Stimulated activated naive CD4-positive, alpha-beta T cell (primary cell): ENCODE data around the gene TSC22D3.

Experiments
- DNase-seq, 6 experiments: peaks; one replicate each; lab custom pipeline; 2025; lab: John Stamatoyannopoulos, UW

Gene TSC22D3

GRCh38 chrX:107730991-107731766 is 44.4 kb downstream of the TSC22D3 start:
- no peak for DNase-seq

GRCh38 chrX:107730298-107730655 is 45.3 kb downstream of the TSC22D3 start:
- no peak for DNase-seq

GRCh38 chrX:107729558-107730297 is 45.9 kb downstream of the TSC22D3 start:
- DNase-seq, result no peak

- no peak for DNase-seq
Observed at GRCh38 chrX:107728371-107729099, 47.1 kb downstream of the TSC22D3 start.

- DNase-seq, result no peak
Observed at GRCh38 chrX:107726816-107727534, 48.6 kb downstream of the TSC22D3 start.

- no peak for DNase-seq
Observed at GRCh38 chrX:107725761-107726555, 49.6 kb downstream of the TSC22D3 start.

GRCh38 chrX:107724653-107725052 is 50.9 kb downstream of the TSC22D3 start:
- no peak for DNase-seq

GRCh38 chrX:107723511-107723910 is 52.1 kb downstream of the TSC22D3 start:
- DNase-seq, result no peak

- DNase-seq, result no peak
Observed at GRCh38 chrX:107721966-107722707, 53.5 kb downstream of the TSC22D3 start.

GRCh38 chrX:107721318-107721717 is 54.3 kb downstream of the TSC22D3 start:
- no peak for DNase-seq

GRCh38 chrX:107718156-107718621 is 57.4 kb downstream of the TSC22D3 start:
- peak; percentile 21 to 75 (median 57) for DNase-seq

GRCh38 chrX:107716816-107717700 is 58.5 kb downstream of the TSC22D3 start:
- peak; percentile 81 to 94 (median 89) for DNase-seq

- DNase-seq, result peak in 4 of 6 experiments; percentile 4 to 60 (median 43)
Observed at GRCh38 chrX:107716118-107716684, 59.4 kb downstream of the TSC22D3 start.

GRCh38 chrX:107715331-107716117 is 60.1 kb downstream of the TSC22D3 start:
- peak in 4 of 6 experiments; percentile 2 to 61 (median 27) for DNase-seq

- peak; percentile 4 to 73 (median 39) for DNase-seq
Observed at GRCh38 chrX:107714206-107714891, 61.2 kb downstream of the TSC22D3 start.

GRCh38 chrX:107713543-107714205 is 61.9 kb downstream of the TSC22D3 start:
- DNase-seq, result peak; percentile 8 to 78 (median 38)

GRCh38 chrX:107713203-107713542 is 62.4 kb downstream of the TSC22D3 start:
- no peak for DNase-seq
